Ovary (tissue), 9 donors: Measurements from ENCODE around the gene TRAFD1. TPM values are rescaled to one million over a fixed set of nuclear protein-coding genes. Genes with fewer than 3 reads are reported as not detected.
A peak's percentile ranks its signal among the peaks of the same experiment; 100 is the strongest.

Experiments used
- DNase-seq, 5 donors: peaks; one replicate each; pipeline ENCODE4 v3.0.0-alpha.2; 2019 to 2020
- H3K27ac ChIP-seq, 2 donors: fragments of 200-600 bp; one replicate each; pipeline versions ENCODE4 v1.5.1 to v1.8.0; 2019 to 2022
- H3K27me3 ChIP-seq: fragments of 200-600 bp; one replicate; pipeline ENCODE4 v1.8.0; 2022
- H3K36me3 ChIP-seq: fragments of 200-600 bp; sonication (generic); one replicate; pipeline ENCODE4 v1.5.1; 2019
- H3K4me1 ChIP-seq: one replicate; pipeline ENCODE4 v1.8.1; 2013; ENCODE audit warnings: mild to moderate bottlenecking, moderate library complexity; ENCODE audit not compliant: insufficient read depth
- H3K4me3 ChIP-seq: fragments of 200-600 bp; sonication (generic); one replicate; pipeline ENCODE4 v1.5.1; 2017
- H3K9me3 ChIP-seq, 2 donors: fragments of 200-600 bp in 1 of 2; sonication (generic) in 1 of 2; one replicate each; pipeline versions ENCODE4 v1.5.1 to v1.8.1; 2013 to 2019; ENCODE audit warnings: mild to moderate bottlenecking in 1 of 2, moderate library complexity in 1 of 2
- EP300 ChIP-seq: sonication (generic); formaldehyde crosslinking; IDR thresholded peaks from one replicate; pipeline ENCODE4 v1.6.1; 2017; ENCODE audit warnings: antibody characterized with exemption
- POLR2A ChIP-seq: fragments of 450-650 bp; IDR thresholded peaks from one replicate; pipeline ENCODE4 v1.6.1; 2017; ENCODE audit warnings: antibody characterized with exemption, mild to moderate bottlenecking, moderate library complexity
- WGBS, 3 donors: extraction: QIAGEN DNeasy Blood & Tissue Kit in 1 of 3; methylation state at CpG; one replicate each; pipeline versions ENCODE4 v1.1.5 to v1.1.7; 2013 to 2017; 5-methylcytosine and 5-hydroxymethylcytosine counted together
- intact Hi-C, 4 donors: fragments of 100-400 bp; cut with DNase I; formaldehyde crosslinking; loops; one replicate each; pipeline versions ENCODE4 v1.11.0 to v1.15.1; 2022 to 2023
- polyA plus RNA-seq, 2 donors: library from polyadenylated mRNA; stranded (reverse); fragments of 200-250 nt in 1 of 2; fragments of 350-450 nt in 1 of 2; fragmentation: Illumina TruSeq in 1 of 2; extraction: RNeasy Lipid Tissue Mini Kit (QIAGEN cat#74804) in 1 of 2; gene quantifications; one replicate each; pipeline ENCODE4 v1.2.3, GENCODE V29; 2013 to 2014
- total RNA-seq, 7 donors: library from RNA; depleted of rRNA in 2 of 7; stranded (reverse); fragments of >200 nt in 2 of 7; fragmentation: NEBNext Ultra II Directional in 3 of 7; extraction: Animal tissue kit (Norgen Biotek cat#: 25700) in 3 of 7; gene quantifications; one replicate each; pipeline versions ENCODE4 v1.1.0 to v1.2.4, GENCODE V29; 2016 to 2023
- TF ChIP-seq, protein P1 (sequence below), 3 donors: fragments of 450-650 bp in 2 of 3; fragments of 200-600 bp in 1 of 3; IDR thresholded peaks; one replicate each; pipeline versions ENCODE4 v1.5.1 to v1.8.0; 2016 to 2022; ENCODE audit warnings: antibody characterized with exemption in 3 of 3, mild to moderate bottlenecking in 1 of 3
- donor health status: DM: no; HTN: no; CAD: no; lungs with moderate emphysema.
- donor health status: DM: no; HTN: no; CAD: no.
- donor health status: Bipolar disorder and iron deficiency.
- donor health status: DM: yes; HTN: yes; CAD: no.
- donor health status: DM: no; HTN: no; CAD: no.
- donor health status: DM: yes; HTN: yes; CAD: no.

The TRAFD1 gene
- total and polyA plus RNA-seq, 9 donors: 13.9 to 49.6 (median 25.5) TPM

DNA sequence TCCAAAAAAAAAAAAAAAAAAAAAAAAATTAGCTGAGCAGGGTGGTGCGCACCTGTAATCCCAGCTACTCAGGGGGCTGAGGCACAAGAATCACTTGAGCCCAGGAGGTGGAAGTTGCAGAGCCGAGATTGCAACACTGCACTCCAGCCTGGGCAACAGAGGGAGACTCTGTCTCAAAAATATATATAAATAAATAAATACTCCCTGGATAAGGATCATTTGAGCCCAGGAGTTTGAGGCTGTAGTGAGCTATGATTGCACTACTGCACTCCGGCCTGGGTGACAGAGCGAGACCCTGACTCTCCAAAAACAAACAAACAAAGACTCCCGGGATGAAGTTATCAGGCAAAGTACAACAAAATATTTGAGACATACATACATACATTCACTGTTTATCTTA is 13.4 kb upstream of the TRAFD1 start:
- H3K36me3 ChIP-seq: no peaks in the 10 kb centered on the region
- peak in 1 of 5 donors; percentile 9 for DNase-seq
- intact Hi-C loops: no loop called here
- no peak overlapping the region for H3K4me3 ChIP-seq
- peaks cover 2% of the 10 kb centered on the region for H3K4me1 ChIP-seq
- H3K9me3 ChIP-seq: no peaks in the 10 kb centered on the region
- H3K27ac ChIP-seq: no peak overlapping the region
- TF ChIP-seq POLR2A: no peak
- WGBS, 3 donors: 75 to 77% (median 76%) methylated on average over 5 of the region's 5 CpGs
- no peaks in the 10 kb centered on the region for H3K27me3 ChIP-seq

- H3K27ac ChIP-seq: no peak overlapping the region
- DNase-seq: no peak
- no peak for TF ChIP-seq POLR2A
- TF ChIP-seq EP300: no peak
- TF ChIP-seq, protein P1, sequence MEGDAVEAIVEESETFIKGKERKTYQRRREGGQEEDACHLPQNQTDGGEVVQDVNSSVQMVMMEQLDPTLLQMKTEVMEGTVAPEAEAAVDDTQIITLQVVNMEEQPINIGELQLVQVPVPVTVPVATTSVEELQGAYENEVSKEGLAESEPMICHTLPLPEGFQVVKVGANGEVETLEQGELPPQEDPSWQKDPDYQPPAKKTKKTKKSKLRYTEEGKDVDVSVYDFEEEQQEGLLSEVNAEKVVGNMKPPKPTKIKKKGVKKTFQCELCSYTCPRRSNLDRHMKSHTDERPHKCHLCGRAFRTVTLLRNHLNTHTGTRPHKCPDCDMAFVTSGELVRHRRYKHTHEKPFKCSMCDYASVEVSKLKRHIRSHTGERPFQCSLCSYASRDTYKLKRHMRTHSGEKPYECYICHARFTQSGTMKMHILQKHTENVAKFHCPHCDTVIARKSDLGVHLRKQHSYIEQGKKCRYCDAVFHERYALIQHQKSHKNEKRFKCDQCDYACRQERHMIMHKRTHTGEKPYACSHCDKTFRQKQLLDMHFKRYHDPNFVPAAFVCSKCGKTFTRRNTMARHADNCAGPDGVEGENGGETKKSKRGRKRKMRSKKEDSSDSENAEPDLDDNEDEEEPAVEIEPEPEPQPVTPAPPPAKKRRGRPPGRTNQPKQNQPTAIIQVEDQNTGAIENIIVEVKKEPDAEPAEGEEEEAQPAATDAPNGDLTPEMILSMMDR (IDR thresholded peaks at IDR 0.05): no peak
- no peaks in the 10 kb centered on the region for H3K27me3 ChIP-seq
- no peaks in the 10 kb centered on the region for H3K4me1 ChIP-seq
- no peak overlapping the region for H3K4me3 ChIP-seq
- H3K9me3 ChIP-seq: no peaks in the 10 kb centered on the region
- 91 to 93% (median 91%) methylated on average over 6 of the region's 6 CpGs for WGBS, 3 donors
- no peaks in the 10 kb centered on the region for H3K36me3 ChIP-seq
- intact Hi-C loops: no loop called here
Observed at GRCh38 chr12:112112409-112113133, 12.8 kb upstream of the TRAFD1 start.

- Histone ChIP-seq H3K9me3 (no peaks in the 10 kb centered on the region), H3K27ac (no peak overlapping the region), H3K4me1 (no peaks in the 10 kb centered on the region), H3K27me3 (no peaks in the 10 kb centered on the region), H3K4me3 (no peak overlapping the region), H3K36me3 (no peaks in the 10 kb centered on the region)
- WGBS, 3 donors: 86% methylated on average over 6 of the region's 6 CpGs
- intact Hi-C loops: no loop called here
- no peak for DNase-seq
- TF ChIP-seq POLR2A (no peak), EP300 (no peak)
- TF ChIP-seq, protein P1 (IDR thresholded peaks at IDR 0.05): no peak
Observed at GRCh38 chr12:112115259-112116045, 9.9 kb upstream of the TRAFD1 start.

- Histone ChIP-seq H3K4me3 (no peak overlapping the region), H3K4me1 (no peaks in the 10 kb centered on the region), H3K9me3 (no peaks in the 10 kb centered on the region), H3K27me3 (no peaks in the 10 kb centered on the region), H3K27ac (no peak overlapping the region), H3K36me3 (no peaks in the 10 kb centered on the region)
- intact Hi-C loops: no loop called here
- WGBS, 3 donors: 29 to 40% (median 34%) methylated on average over 7 of the region's 7 CpGs
- no peak for TF ChIP-seq POLR2A
- TF ChIP-seq, protein P1 (IDR thresholded peaks at IDR 0.05): no peak
- TF ChIP-seq EP300: no peak
- peak; percentile 48 to 73 (median 59) for DNase-seq
Observed at GRCh38 chr12:112116232-112117060, 8.9 kb upstream of the TRAFD1 start.
